Mammary epithelial cell (primary cell): ENCODE measurements around the gene FSTL4.

ENCODE experiments used
- EZH2 ChIP-seq: IDR thresholded peaks from 2 replicates; pipeline ENCODE4 v1.6.1; 2012; ENCODE audit warnings: low read length, inconsistent platforms, borderline replicate concordance
- TF ChIP-seq, protein P1 (sequence below), 2 donors: IDR thresholded peaks in 1 of 2; conservative IDR thresholded peaks in 1 of 2; 2 replicates each; pipeline ENCODE4 v1.5.1; 2011 to 2012; ENCODE audit warnings: inconsistent platforms in 2 of 2, low read length in 2 of 2, mild to moderate bottlenecking in 2 of 2, control low read depth in 1 of 2, low read depth in 1 of 2; ENCODE audit not compliant: insufficient read depth in 1 of 2; ENCODE audit errors: extremely low read depth in 1 of 2

GRCh38 chr5:133455676-133456075, 156.7 kb downstream of the FSTL4 start:
- TF ChIP-seq, protein P1, sequence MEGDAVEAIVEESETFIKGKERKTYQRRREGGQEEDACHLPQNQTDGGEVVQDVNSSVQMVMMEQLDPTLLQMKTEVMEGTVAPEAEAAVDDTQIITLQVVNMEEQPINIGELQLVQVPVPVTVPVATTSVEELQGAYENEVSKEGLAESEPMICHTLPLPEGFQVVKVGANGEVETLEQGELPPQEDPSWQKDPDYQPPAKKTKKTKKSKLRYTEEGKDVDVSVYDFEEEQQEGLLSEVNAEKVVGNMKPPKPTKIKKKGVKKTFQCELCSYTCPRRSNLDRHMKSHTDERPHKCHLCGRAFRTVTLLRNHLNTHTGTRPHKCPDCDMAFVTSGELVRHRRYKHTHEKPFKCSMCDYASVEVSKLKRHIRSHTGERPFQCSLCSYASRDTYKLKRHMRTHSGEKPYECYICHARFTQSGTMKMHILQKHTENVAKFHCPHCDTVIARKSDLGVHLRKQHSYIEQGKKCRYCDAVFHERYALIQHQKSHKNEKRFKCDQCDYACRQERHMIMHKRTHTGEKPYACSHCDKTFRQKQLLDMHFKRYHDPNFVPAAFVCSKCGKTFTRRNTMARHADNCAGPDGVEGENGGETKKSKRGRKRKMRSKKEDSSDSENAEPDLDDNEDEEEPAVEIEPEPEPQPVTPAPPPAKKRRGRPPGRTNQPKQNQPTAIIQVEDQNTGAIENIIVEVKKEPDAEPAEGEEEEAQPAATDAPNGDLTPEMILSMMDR (conservative IDR thresholded peaks at IDR 0.05 in 1 of 2, IDR thresholded peaks at IDR 0.05 in 1 of 2; ENCODE audit: extremely low read depth in 1 of 2, insufficient read depth in 1 of 2, low read depth in 1 of 2, low read length in 2 of 2) = no peak
- no peak for TF ChIP-seq EZH2
